NCI-H446 treated with DMSO at 0.1 percent for 48 hours (cell line): Measurements from ENCODE around the gene C9orf50.
"Not testable (repeated sequence)": the region's sequence is repeated elsewhere in the genome, so short reads cannot be mapped to it uniquely, and the experiment has no call there.

Experiments
- DNase-seq: peaks from one replicate; lab custom pipeline; 2025; lab: John Stamatoyannopoulos, UW

Gene C9orf50

DNA sequence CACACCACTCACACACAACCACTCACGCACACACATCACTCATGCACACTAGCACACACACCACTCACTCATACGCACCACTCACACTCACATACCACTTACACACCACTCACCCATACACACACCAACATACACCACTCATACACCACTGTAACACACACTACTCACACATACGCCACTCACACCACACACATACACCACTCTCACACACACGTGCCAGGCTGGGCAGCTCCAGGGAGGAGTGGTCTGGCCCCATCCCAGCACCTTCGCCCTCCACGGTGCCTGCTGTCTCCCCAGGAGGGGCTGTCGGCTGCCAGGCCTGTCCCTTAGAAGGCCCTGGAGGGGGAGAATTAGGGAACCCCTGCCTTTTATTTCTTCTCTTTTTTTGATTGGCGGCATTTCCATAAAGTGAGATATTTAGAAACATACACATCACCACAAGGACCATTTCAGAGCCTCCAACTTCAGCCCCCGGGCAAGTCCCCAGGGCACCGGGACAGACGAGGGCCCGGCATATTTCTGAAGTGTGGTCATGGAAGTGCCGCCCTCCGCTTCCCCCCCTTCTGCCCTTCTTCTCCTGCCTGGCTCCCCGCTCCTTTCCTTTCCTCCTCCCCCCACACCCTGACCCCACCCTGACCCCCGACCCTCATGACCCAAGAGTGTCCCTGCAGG lies 27.3 kb upstream of the C9orf50 start:
- no peak for DNase-seq

GRCh38 chr9:129647635-129648034 lies 26.7 kb upstream of the C9orf50 start:
- DNase-seq = no peak

GRCh38 chr9:129646654-129647053 lies 25.8 kb upstream of the C9orf50 start:
- DNase-seq = no peak

DNA sequence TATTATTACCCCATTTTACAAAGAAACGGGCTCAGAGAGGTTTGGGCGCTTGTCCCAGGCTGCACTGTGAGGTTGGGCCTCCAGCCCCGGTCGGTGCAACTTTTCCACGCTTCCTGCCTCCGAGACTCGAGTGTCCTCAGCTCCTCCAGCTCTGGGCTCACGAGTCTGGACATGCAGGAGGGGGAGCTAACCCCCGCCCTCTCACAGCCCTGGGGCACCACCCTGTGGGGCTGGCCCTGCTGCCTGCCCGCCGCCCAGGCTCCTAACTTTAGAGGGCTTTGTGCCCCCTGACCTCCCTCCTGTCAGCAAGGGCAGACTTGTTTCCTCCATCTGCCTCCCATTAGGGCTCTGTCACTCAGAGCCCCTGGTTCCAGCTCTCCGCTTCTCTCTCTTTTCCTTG lies 25.4 kb upstream of the C9orf50 start:
- DNase-seq = no peak

DNA sequence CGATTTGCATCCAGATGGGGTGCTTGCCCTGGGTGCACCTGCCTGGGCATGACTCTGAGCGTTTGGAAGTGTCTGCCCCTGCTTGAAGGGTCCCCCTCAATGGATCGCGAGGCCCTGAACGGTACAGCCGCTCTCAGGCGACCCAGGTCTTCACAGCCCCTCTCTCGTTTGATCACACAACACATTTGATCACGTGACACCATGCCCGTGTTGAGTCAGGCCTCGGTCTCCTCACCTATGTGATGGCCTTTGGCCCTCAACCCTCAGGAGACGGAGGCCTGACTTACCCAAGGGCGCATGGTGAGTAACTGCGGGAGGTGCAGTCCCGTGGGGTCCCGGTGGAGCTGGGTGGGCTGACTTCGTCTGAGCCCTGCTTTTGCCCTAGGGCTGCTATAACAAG lies 24.0 kb upstream of the C9orf50 start:
- DNase-seq = no peak

- no peak for DNase-seq
These were observed 23.5 kb upstream of the C9orf50 start for GRCh38 chr9:129644365-129644764.

- DNase-seq = no peak
These were observed 22.8 kb upstream of the C9orf50 start for GRCh38 chr9:129643706-129644105.

GRCh38 chr9:129641750-129642585 lies 21.1 kb upstream of the C9orf50 start, which contains the start of gene ASB6:
ASB6 (minus strand) TSS chr9:129642151; CDS start chr9:129641999, 152 bp downstream.
- peak; percentile 62 for DNase-seq

DNA sequence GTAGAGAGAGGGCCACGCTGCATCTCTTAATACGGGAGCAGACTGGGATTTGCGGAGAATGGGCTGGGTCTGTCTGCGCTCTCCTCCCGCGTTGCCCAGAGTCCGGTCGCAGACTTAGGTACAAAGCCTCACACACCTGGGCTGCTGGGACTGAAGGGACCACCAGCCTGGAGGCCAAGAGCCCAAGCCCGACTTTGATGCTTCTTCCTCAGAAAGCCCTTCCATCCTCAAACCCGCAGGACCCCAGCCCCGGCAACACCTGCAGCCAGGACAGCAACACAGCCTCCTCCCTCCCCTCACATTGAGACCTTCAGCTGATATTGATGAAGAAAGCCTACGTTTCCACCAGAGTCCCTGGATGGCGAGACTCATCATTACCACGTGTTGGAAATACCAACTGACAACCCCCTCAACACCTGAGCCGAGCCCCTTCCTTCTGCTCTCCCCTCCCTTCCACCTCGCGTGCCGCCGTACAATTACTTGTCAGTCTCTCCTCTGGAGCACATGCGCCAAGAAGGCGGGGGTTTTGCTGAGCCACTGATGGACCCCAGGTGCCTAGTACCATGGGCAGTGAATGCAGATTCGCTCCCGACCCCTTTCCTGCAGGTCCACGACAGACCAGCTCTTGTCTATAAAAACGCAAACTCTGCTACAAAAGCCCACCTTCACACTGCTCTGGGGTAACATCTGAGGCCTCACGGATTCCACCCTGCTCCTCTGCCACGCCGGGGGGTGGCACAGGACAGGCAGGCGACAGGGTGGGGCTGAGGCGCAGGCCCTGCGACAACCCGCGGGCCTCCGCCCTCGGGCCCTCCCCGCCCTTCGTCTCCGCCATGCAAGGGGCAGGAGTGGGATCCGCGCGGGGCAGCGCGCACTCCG lies 20.2 kb upstream of the C9orf50 start:
- no peak for DNase-seq

DNA sequence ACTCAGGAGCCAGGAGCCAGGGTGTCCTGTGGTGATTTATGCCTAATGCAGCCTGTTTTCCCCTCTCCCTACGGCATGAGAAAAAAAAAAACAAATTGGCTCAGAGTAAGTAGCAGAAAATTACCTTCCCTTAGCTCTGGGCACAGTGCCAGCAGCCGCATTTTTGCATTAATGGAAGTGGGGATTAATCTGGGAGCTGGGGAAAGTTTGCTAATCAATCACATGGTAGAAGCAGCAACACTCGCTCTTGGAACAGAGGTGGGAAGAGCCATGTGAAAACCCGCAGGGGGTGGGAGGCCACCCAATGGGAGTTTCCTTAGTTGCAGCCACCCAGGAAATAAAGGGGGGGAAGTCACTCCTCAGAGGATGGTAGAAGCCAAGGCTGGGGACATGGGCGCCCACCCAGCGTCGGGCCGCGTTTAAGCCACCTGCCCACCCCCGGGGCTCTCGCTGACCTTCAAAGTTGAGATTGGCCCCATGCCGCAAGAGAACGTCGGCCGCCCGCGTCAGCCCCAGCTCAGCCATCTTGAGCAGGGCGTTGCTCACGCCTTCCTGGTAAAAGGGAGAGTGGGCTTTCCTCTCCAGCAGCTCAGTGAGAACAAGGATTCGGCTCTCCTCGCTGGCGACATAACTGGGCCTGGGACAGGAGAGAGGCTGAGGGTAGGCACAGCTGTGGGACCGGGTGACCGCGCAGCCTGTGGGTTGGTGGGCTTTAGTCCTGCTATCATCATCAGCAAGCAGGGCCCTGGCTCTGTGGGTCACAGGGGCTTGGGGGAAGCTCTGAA lies 19.4 kb upstream of the C9orf50 start:
- no peak for DNase-seq

DNA sequence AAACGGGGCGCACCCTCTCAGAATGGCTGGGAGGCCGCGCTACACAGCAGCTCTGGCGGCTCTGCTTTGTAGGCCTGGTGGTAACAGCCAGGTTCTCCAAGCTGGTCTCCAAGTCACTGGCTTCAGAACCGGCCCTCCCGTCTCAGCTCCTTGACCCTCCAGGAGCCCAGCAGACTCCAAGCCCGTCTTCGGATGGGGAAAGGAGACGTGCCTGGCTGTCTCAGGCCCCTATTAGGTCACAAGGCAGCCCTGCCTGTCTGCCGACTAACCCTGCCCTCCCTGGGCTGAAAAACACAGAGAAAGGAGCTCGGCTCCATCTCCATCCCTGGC lies 18.8 kb upstream of the C9orf50 start:
- DNase-seq = no peak

DNA sequence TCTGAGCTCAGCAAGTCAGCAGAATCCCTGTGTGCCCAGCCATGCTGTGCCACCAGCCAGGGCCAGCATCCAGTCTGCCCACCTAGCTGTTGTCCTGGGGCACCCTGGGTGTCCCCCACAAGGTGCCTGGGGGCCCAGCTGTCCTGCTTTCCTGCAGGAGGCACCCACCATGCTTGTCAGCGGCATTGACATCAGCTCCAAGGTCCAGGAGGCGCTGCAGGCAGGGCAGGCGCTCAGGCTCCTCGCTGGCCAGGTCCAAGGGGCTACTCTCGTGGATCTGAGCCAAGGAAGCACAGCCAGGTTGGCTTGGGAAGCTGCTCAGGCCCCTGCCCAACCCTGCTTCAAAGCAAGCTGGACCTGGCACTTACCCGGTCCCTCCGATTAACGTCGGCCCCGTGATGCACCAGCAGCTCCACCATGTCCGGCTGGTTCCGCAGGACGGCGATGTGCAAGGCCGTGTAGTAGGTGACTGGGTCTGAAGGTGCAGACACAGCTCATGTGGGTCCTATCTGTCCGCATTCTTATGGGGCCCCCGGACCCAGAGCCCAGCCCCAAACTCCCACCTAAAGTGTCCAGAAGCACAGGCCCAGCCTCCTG lies 18.2 kb upstream of the C9orf50 start:
- no peak for DNase-seq

DNA sequence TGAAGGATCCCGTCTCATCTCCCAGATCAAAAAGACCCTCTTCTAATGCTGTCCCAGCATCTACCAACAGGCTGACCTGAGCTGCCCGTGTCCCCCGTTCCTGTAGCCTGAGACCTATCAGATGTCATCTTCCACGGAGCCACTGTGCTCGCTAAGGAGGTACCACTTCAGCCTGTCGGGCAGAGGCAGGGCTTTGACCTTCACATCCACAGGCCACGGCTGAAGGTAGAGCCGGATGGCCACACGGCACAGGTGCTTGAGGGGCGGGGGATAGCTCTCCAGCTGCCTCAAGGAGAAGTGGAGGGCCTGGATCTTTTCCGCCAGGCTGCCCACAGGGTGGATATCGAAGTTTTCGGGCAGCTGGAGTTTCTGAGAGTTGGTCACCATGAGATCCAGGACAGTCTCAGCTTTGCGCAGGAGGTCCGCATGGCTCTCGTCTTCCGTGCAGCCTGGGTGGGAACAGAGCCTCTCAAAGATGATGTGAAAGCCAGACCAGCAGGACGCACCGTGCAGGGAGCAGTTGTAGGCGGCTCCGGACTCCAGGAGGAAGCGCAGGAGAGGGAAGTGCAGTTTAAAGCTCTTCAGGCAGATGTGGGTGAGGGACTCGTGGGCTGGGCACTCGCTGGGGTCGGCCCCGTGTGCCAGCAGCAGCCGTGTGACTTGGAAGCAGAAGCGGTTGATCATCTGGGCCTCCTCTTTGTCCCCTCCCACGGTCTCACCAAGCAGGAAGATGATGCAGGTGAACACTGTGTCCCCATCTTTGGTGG lies 17.0 kb upstream of the C9orf50 start:
- no peak for DNase-seq

- no peak for DNase-seq
These were observed 16.2 kb upstream of the C9orf50 start for GRCh38 chr9:129637102-129637501.

DNA sequence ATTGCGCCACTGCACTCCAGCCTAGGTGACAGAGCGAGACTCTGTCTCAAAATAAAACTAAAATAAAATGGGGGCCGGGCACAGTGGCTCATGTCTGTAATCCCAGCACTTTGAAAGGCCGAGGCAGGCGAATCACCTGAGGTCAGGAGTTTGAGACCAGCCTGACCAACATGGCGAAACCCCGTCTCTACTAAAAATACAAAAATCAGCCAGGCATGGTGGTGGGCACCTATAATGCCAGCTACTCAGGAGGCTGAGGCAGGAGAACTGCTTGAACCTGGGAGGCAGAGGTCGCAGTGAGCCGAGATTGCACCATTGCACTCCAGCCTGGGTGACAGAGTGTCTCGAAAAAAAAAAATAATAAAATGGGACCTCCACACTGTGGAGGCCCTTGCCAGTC lies 15.4 kb upstream of the C9orf50 start:
- DNase-seq = not testable (repeated sequence)

- no peak for DNase-seq
These were observed 14.5 kb upstream of the C9orf50 start for GRCh38 chr9:129635099-129636065.

DNA sequence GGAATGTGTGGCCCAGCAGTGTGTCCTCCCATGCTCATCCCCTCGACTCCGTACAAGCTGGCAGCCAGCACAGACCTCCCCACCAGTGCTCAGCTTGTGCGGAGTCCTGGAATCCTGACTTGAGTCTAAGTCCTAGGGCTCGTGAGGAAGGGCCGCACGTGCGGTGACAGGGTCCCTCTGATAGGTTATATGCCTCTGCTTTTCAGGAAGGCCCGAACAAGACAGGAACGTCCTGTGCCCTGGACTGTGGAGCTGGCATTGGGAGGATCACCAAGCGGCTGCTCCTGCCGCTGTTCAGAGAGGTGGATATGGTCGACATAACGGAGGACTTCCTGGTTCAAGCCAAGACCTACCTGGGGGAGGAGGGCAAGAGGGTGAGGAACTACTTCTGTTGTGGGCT lies 12.9 kb upstream of the C9orf50 start:
- no peak for DNase-seq

DNA sequence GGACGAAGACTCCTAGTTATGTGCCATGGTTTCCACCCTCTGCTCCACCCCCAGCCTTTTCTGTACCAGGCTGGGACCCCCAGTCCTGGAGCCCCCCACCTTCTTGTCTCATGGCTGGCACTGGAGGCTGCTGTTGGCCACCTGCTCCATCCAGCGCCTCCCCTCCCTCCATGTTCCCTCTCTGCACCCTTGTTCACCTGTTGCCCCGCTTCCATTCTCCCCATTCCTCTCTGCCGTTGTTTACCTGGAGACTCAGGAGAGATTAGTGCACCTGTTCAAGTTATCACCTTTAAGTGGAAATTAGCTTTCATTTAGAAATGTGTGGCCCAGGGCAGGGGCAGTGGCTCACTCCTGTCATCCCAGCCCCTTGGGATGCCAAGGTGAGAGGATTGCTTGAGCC lies 12.3 kb upstream of the C9orf50 start:
- DNase-seq = no peak

DNA sequence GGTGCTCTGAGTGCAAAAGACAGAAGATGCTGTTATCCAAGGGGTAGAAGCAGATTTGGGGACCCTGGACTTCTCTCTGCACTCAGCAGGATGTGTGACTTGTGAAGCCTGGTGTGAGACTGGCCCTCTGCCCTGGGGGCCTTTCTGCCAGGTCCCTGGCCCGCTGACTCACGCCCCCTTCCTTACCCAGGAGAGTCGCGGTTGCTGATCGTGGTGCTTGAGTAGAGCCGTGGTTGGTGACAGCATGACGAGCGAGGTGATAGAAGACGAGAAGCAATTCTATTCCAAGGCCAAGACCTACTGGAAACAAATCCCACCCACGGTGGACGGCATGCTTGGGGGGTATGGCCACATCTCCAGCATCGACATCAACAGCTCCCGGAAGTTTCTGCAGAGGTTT lies 11.6 kb upstream of the C9orf50 start:
- DNase-seq = no peak
